SK-N-SH treated with all-trans-retinoic acid at 6 μM for 48 hours (cell line): ENCODE results near the gene VIP.

Experiments used
- ATAC-seq: fragments of 200-7000 bp; cut with Tn5 transposase; 3 replicates; pipeline ENCODE4 v1.9.1; 2020; ENCODE audit warnings: mild to moderate bottlenecking, moderate library complexity
- ARNTL ChIP-seq: fragments of 450-650 bp; formaldehyde crosslinking; IDR thresholded peaks from 2 replicates; pipeline ENCODE4 v1.5.0; 2020; ENCODE audit warnings: low read depth, mild to moderate bottlenecking, moderate library complexity, borderline replicate concordance
- BACH2 ChIP-seq: fragments of 250-450 bp; sonication (Bioruptor Pico); IDR thresholded peaks from 2 replicates; pipeline ENCODE4 v1.9.0; 2021; ENCODE audit warnings: mild to moderate bottlenecking, borderline replicate concordance
- CSDC2 ChIP-seq: fragments of 250-450 bp; sonication (Bioruptor Pico); IDR thresholded peaks from 2 replicates; pipeline ENCODE4 v1.5.0; 2020; ENCODE audit warnings: mild to moderate bottlenecking, moderate library complexity
- CSRNP3 ChIP-seq: fragments of 250-450 bp; sonication (Bioruptor Pico); IDR thresholded peaks from 2 replicates; pipeline ENCODE4 v1.5.1; 2021; ENCODE audit warnings: mild to moderate bottlenecking, moderate library complexity
- GLIS3 ChIP-seq: fragments of 250-450 bp; sonication (Bioruptor Pico); IDR thresholded peaks from 2 replicates; pipeline ENCODE4 v1.5.0; 2020; ENCODE audit warnings: mild to moderate bottlenecking, moderate library complexity
- ISL1 ChIP-seq: fragments of 250-450 bp; sonication (Bioruptor Pico); IDR thresholded peaks from 2 replicates; pipeline ENCODE4 v2.1.2; 2022; ENCODE audit warnings: mild to moderate bottlenecking, moderate library complexity
- OSR1 ChIP-seq: fragments of 250-450 bp; sonication (Bioruptor Pico); IDR thresholded peaks from 2 replicates; pipeline ENCODE4 v1.8.0; 2022; ENCODE audit warnings: moderate library complexity, mild to moderate bottlenecking, inconsistent platforms
- PATZ1 ChIP-seq: fragments of 250-450 bp; sonication (Bioruptor Pico); IDR thresholded peaks from 2 replicates; pipeline ENCODE4 v1.8.0; 2020; ENCODE audit warnings: mild to moderate bottlenecking, moderate library complexity, borderline replicate concordance
- POU6F1 ChIP-seq: fragments of 250-450 bp; sonication (Bioruptor Pico); IDR thresholded peaks from 2 replicates; pipeline ENCODE4 v1.8.0; 2021; ENCODE audit warnings: low read depth, mild to moderate bottlenecking, moderate library complexity, borderline replicate concordance
- SNAI2 ChIP-seq: fragments of 250-450 bp; sonication (Bioruptor Pico); IDR thresholded peaks from 2 replicates; pipeline ENCODE4 v1.5.0; 2020; ENCODE audit warnings: mild to moderate bottlenecking, moderate library complexity
- TSHZ2 ChIP-seq: fragments of 250-450 bp; sonication (Bioruptor Pico); IDR thresholded peaks from 2 replicates; pipeline ENCODE4 v1.5.0; 2020; ENCODE audit warnings: mild to moderate bottlenecking, moderate library complexity
- ZC3H10 ChIP-seq: fragments of 250-450 bp; sonication (Bioruptor Pico); IDR thresholded peaks from 2 replicates; pipeline ENCODE4 v1.5.1; 2021; ENCODE audit warnings: mild to moderate bottlenecking, moderate library complexity
- ZFP3 ChIP-seq: fragments of 250-450 bp; sonication (Bioruptor Pico); IDR thresholded peaks from 2 replicates; pipeline ENCODE4 v1.5.0; 2020; ENCODE audit warnings: mild to moderate bottlenecking, moderate library complexity
- ZNF565 ChIP-seq: fragments of 450-650 bp; formaldehyde crosslinking; conservative IDR thresholded peaks from 2 replicates; pipeline ENCODE4 v1.5.0; 2020; ENCODE audit warnings: low read depth, mild to moderate bottlenecking, moderate library complexity
- ZNF70 ChIP-seq: fragments of 450-650 bp; formaldehyde crosslinking; IDR thresholded peaks from 2 replicates; pipeline ENCODE4 v1.5.0; 2020; ENCODE audit warnings: mild to moderate bottlenecking, moderate library complexity
- TF ChIP-seq, protein P1 (sequence below): fragments of 250-450 bp; sonication (Bioruptor Pico); IDR thresholded peaks from 2 replicates; pipeline ENCODE4 v1.5.1; 2020; ENCODE audit warnings: low read depth, mild to moderate bottlenecking, moderate library complexity

Gene VIP

DNA sequence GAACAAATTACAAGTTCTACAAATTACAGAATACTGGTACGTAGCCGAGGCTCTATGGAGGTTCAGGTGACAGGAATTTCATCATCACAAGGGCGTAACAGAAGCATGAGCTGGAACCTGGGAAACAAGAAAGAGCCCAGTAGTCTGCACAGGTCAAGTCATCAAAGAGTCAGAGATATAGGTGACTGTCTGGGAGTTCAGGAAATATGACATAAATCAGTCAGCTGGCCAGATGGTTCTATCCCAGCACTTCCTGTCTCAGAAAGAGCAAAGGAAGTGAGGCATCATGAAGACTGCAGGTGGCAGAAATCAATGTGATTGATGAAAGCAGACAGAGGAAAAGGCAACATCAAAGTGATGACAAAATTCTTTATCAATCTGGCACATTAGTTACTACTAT lies 29.6 kb upstream of the VIP start (continued):
- TF ChIP-seq TSHZ2 (CRISPR knock-in tag) (no peak), OSR1 (no peak), POU6F1 (CRISPR knock-in tag) (no peak)

GRCh38 chr6:152721956-152722355 lies 28.6 kb upstream of the VIP start:
- ATAC-seq: no peak
- TF ChIP-seq ZNF565: no peak
- TF ChIP-seq, all 23 proteins: peak for 0

DNA sequence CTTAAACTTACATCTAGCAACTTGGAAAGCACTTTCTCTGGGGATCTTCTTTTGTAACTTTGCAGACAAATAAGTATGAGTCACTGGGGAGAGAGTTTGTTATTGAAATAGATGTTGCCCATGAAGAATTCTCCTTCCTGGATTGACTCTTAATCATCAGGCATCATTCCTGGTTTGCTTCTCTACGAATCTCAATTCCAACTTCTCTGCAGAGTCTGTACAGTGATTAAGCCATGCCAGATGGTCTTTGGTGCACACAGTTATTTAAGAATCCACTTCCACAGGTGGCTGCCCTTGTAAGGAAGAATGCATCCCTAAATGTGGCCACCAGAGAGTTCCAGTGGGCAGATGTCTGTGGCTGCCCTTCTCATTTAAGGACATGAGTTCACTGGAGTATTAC lies 27.2 kb upstream of the VIP start:
- ATAC-seq: peak; percentile 61; the same call in 2 of the 3 replicates

GRCh38 chr6:152726313-152726712 lies 24.3 kb upstream of the VIP start:
- ATAC-seq: no peak
- TF ChIP-seq ZC3H10 (CRISPR knock-in tag): no peak
- TF ChIP-seq TSHZ2 (CRISPR knock-in tag): no peak
- TF ChIP-seq CSRNP3: no peak
- TF ChIP-seq ZFP3 (CRISPR knock-in tag): no peak
- TF ChIP-seq PATZ1 (CRISPR knock-in tag): no peak
- TF ChIP-seq BACH2 (CRISPR knock-in tag): no peak
- no peak for TF ChIP-seq ARNTL (CRISPR knock-in tag)
- no peak for TF ChIP-seq SNAI2 (CRISPR knock-in tag)

More for the DNA sequence above, 27.2 kb upstream of the VIP start:
- TF ChIP-seq ISL1: no peak
- no peak for TF ChIP-seq POU6F1 (CRISPR knock-in tag)
- TF ChIP-seq, protein P1, sequence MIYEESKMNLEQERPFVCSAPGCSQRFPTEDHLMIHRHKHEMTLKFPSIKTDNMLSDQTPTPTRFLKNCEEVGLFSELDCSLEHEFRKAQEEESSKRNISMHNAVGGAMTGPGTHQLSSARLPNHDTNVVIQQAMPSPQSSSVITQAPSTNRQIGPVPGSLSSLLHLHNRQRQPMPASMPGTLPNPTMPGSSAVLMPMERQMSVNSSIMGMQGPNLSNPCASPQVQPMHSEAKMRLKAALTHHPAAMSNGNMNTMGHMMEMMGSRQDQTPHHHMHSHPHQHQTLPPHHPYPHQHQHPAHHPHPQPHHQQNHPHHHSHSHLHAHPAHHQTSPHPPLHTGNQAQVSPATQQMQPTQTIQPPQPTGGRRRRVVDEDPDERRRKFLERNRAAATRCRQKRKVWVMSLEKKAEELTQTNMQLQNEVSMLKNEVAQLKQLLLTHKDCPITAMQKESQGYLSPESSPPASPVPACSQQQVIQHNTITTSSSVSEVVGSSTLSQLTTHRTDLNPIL (CRISPR knock-in tag): no peak
- TF ChIP-seq GLIS3 (CRISPR knock-in tag): no peak
- no peak for TF ChIP-seq ZNF70 (CRISPR knock-in tag)
- no peak for TF ChIP-seq PATZ1 (CRISPR knock-in tag)
- TF ChIP-seq BACH2 (CRISPR knock-in tag): no peak
- TF ChIP-seq ARNTL (CRISPR knock-in tag): no peak
- TF ChIP-seq OSR1: no peak
- TF ChIP-seq CSDC2 (CRISPR knock-in tag): no peak
